ENCODE results near the gene DUSP9.
"Not testable (repeated sequence)": the region's sequence is repeated elsewhere in the genome, so short reads cannot be mapped to it uniquely, and the experiment has no call there.

Gene DUSP9

GRCh38 chrX:153674219-153674851, 27.3 kb downstream of the DUSP9 start:
- DNase-seq = no peak

DNA sequence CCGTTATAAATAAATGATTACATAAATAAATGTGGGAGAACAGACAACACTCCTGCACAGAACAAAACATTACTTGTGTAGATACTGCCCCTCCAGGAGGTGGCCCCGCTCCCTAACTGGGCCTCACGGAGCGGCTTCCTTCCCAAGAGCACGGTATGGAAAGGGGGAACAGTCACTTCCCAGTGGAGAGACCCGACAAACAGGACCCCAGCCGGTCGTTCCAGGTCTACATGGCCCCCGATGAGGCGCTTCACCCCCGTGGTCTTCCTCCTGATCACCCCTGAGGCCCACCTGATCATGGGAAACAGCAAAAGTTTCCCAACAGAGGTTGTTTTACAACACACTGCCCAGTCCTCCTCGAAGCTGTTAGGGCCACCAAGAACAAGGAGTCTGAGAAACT, 34.2 kb downstream of the DUSP9 start:
- DNase-seq = no peak

DNA sequence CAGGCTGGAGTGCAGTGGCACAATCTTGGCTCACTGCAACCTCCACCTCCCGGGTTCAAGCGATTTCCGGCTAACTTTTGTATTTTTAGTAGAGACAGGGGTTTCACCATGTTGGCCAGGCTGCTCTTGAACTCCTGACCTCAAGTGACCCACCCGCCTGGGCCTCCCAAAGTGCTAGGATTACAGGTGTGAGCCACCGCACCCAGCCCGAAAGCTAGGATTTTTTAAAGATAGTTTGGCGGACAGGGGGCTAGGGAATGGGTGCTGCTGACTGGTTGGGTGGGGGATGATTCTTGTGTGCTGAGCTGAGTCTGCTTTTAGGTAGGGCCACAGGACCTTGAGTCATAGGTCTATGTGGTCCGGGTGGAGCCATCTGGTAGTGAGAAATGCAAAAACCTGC, 36.5 kb downstream of the DUSP9 start:
- DNase-seq = not testable (repeated sequence)

DNA sequence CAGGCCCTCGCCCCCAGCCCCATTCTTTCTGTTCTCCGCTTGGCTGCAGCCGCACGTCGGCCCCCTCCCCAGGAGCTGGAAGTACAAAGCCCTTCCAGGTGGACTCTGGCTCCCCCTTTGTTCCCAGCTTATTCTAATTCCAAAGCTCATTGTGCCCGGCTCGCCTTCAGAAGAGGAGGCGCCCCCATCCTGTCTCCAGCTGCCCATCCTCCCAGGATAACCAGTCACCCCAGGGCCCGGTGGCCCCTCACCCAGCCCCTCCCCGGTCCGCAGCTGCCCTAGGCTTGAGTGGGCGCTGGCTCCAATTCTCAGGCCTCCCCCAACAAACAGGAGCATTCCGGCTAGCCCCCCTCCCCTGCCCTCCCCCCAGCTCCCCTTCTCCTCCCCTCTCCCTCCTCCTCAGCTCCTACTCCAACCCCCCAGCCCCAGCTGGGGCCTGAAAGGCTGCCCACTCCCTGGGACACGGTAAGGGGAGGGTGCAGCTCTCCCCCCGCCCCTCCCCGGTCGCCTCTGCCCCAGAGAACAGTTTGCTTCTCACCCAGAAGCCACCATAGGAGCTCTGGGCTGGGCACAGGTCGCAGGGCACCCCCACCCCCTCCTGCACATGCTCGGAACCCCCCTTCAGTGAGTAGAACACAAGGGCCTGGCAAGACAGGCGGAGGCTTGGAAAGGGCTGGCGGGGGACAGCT, 37.6 kb downstream of the DUSP9 start:
- no peak for DNase-seq

DNA sequence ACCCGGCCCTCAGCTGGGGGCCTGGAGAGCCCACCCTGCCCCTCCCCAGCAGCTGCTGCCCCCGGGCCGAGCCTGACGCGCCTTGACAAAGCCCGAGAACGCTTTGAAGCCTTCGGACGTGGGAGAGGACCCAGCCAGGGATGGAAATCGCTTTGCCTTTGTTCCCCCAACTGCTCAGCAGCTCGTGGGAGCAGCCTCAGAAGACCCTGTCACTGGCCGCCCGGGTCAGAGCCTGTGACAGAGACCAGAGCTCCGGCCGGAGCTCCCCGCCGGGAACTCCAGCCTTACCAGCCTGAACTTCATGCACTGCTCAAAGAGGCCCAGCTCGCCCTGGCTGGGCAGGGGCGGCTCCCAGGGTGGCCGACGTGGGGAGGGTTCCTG, 38.1 kb downstream of the DUSP9 start:
- no peak for DNase-seq

- DNase-seq = no peak
Observed at GRCh38 chrX:153685751-153686696, 39.0 kb downstream of the DUSP9 start.

- DNase-seq = no peak
Observed at GRCh38 chrX:153686711-153687110, 39.7 kb downstream of the DUSP9 start.

- no peak for DNase-seq
Observed at GRCh38 chrX:153687121-153688039, 40.4 kb downstream of the DUSP9 start, which contains the start of gene SLC6A8. TSS of gene SLC6A8 (plus strand) at chrX:153687926. CDS start at chrX:153688575, 649 bp downstream.

DNA sequence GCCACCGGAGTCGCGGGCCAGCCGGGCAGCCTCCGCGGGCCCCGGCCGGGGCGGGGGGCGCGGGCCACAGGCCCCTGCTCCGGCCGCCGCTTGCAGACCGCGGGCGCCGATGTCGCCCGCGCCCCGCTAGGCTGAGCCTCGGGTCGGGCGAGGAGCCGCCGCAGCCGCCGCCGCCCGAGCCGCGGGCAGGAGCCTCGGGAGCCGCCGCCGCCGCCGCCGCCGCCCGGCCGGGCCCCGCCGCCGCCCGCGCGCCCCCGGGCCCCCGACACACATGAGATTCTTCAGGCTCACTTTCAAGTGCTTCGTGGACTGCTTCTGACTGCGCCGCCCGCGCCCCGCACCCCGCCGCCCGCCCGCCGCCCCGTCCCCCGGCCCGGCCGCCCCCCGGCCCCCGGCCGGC, 41.1 kb downstream of the DUSP9 start:
- no peak for DNase-seq

- DNase-seq = no peak
Observed at GRCh38 chrX:153688506-153688905, 41.5 kb downstream of the DUSP9 start.

- DNase-seq = no peak
Observed at GRCh38 chrX:153688911-153689590, 42.0 kb downstream of the DUSP9 start.

DNA sequence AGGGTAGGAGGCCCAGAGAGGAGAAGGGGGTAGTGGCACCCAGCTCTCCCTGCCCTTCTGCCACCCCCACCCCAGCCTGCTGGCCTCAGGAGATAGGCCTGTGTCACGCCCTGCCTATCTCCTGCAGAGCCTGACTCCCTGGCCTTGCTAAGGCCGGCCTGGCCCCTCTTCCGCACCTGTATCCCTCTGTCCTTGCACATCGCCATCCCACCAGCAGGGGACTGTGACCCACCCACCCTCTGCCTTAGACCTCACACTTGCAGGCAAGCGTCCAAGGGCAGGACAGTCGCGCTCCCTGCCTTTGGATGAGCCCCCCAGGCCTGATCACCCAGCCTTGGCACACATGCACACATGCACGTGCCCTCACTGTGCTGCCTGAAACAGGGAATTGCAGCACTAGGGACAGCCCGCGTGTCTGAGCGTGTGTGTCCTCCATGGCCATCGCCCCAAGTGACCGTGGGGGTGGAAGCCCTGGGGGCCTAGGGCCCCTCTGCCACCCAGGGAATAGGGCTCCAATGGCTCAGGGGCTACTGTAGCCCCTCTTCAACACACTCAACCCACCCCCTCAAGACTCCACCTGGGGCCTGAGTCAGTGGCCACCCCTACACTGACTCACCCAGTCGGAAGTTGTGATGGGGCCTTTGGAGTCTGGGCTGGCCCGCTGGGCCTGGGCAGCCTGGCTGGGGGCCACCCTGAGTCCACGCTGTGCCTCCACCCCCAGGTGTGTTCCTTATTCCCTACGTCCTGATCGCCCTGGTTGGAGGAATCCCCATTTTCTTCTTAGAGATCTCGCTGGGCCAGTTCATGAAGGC, 42.9 kb downstream of the DUSP9 start:
- no peak for DNase-seq

- DNase-seq = no peak
Observed at GRCh38 chrX:153690466-153690865, 43.5 kb downstream of the DUSP9 start.

DNA sequence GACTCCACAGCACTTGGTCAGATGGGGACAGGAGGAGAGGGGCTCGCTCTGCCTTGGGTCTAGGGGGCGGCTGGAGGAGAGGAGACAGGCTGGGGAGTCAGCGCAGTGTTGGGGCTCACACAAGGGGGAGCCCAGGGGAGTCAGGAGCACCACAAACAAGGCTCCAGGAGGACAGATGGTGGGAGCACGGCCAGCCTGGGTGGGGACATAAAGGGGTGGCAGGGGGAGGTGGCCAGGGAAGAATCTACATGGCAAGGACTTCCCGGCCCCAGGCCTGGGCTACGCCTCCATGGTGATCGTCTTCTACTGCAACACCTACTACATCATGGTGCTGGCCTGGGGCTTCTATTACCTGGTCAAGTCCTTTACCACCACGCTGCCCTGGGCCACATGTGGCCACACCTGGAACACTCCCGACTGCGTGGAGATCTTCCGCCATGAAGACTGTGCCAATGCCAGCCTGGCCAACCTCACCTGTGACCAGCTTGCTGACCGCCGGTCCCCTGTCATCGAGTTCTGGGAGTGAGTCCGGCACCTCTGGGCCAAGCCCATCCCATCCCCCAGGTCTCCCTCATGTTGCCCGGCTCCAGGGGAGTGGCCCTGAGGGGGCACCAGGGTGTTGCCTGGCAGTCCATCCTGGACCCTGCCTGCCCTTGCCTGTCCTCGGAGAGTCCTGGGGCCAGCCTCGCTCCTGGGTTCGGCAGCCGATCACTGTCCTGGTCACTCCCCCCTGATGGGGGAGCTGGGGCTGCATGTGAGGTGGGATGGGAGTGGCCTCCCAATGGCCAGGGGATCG, 44.2 kb downstream of the DUSP9 start:
- DNase-seq = not testable (repeated sequence)

- no peak for DNase-seq
Observed at GRCh38 chrX:153692003-153692402, 45.0 kb downstream of the DUSP9 start.

DNA sequence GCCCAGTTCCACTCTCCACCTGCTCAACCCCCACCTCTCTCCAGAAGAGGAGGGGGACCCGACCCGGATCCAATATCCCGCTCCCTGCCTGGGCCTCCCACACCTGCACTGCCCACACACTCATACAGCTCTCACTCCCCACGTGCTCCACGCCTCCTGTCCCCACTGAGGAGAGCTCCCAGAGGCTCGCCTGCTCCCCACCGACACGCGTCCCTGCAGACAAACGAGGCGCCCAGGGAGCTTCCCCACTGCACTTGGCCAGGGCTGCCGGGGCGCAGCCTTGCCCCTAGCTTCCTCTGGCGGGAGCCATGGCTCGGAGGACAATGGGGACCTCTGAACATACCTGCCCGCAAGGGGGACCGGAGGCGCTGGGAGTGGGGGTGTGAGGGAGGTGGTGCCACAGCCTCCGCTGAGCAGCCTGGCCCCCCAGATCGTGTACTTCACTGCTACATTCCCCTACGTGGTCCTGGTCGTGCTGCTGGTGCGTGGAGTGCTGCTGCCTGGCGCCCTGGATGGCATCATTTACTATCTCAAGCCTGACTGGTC, 45.7 kb downstream of the DUSP9 start:
- DNase-seq = no peak

- no peak for DNase-seq
Observed at GRCh38 chrX:153693216-153694086, 46.4 kb downstream of the DUSP9 start.

GRCh38 chrX:153694256-153694655, 47.3 kb downstream of the DUSP9 start:
- DNase-seq = not testable (repeated sequence)
